ENCODE measurements around the gene TCF7L1. TPM values are rescaled to one million over a fixed set of nuclear protein-coding genes. Genes with fewer than 3 reads are reported as not detected.

TCF7L1 gene
- total RNA-seq, 1 donor from 2014 or later: 30.8 TPM

DNA sequence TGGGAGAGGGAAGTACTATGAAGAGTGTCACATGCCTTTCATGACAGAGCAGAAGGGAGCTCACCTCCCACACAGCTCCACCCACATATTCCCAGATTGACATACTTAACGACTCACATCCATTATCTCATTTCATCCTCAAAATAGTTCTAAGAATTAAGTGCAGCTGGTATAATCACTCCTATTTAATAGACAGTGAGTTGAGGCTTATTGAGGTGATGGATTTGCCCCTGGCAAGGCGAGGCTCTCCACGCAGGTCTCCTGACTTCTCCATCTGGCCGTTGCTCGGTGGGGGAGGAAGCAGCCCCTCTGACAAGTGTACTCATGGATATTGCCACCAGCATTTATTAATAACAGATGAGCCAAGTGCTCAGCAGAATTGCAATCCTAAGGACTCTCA is 113.2 kb downstream of the TCF7L1 start:
- H3K27me3 Mint-ChIP-seq (ENCODE audit: low read depth, unreplicated experiment): no peaks in the 10 kb centered on the region
- peaks cover 4% of the 10 kb centered on the region for H3K9me3 Mint-ChIP-seq (ENCODE audit: unreplicated experiment)
- peaks cover 49% of the 10 kb centered on the region for H3K4me1 Mint-ChIP-seq (ENCODE audit: low read depth, unreplicated experiment)
- Histone ChIP-seq H3K4me1 (ENCODE audit: insufficient read depth, low read length) (peaks cover 18% of the 10 kb centered on the region), H3K9me3 (ENCODE audit: insufficient read depth, low read depth, low read length) (no peaks in the 10 kb centered on the region), H3K9ac (ENCODE audit: low read length) (no peak overlapping the region), H3K27ac (ENCODE audit: low read depth, low read length) (no peak overlapping the region), H2AFZ (ENCODE audit: low read depth, low read length) (no peak overlapping the region), H3K4me2 (ENCODE audit: low read length) (no peak overlapping the region), H3K4me3 (ENCODE audit: insufficient read depth, low read depth, low read length) (no peak overlapping the region), H3K27me3 (ENCODE audit: insufficient read depth, low read length) (no peaks in the 10 kb centered on the region), H3K79me2 (ENCODE audit: insufficient read depth, low read length) (no peaks in the 10 kb centered on the region), H3K36me3 (ENCODE audit: insufficient read depth, low read length) (no peaks in the 10 kb centered on the region), H4K20me1 (ENCODE audit: insufficient read depth, low read length) (peaks cover 21% of the 10 kb centered on the region)
- H3K36me3 Mint-ChIP-seq (ENCODE audit: low read depth, unreplicated experiment): peaks cover 8% of the 10 kb centered on the region
- H3K4me3 Mint-ChIP-seq (ENCODE audit: unreplicated experiment): peak overlapping the region; percentile 58
- FAIRE-seq: no peak
- no peak overlapping the region for H3K27ac Mint-ChIP-seq (ENCODE audit: unreplicated experiment)
- DNase-seq (ENCODE audit: low read depth): no peak
- TF ChIP-seq EZH2 (IDR thresholded peaks at IDR 0.05; ENCODE audit: insufficient read depth, low read length): no peak
- TF ChIP-seq, protein P1, sequence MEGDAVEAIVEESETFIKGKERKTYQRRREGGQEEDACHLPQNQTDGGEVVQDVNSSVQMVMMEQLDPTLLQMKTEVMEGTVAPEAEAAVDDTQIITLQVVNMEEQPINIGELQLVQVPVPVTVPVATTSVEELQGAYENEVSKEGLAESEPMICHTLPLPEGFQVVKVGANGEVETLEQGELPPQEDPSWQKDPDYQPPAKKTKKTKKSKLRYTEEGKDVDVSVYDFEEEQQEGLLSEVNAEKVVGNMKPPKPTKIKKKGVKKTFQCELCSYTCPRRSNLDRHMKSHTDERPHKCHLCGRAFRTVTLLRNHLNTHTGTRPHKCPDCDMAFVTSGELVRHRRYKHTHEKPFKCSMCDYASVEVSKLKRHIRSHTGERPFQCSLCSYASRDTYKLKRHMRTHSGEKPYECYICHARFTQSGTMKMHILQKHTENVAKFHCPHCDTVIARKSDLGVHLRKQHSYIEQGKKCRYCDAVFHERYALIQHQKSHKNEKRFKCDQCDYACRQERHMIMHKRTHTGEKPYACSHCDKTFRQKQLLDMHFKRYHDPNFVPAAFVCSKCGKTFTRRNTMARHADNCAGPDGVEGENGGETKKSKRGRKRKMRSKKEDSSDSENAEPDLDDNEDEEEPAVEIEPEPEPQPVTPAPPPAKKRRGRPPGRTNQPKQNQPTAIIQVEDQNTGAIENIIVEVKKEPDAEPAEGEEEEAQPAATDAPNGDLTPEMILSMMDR (IDR thresholded peaks at IDR 0.05; ENCODE audit: insufficient read depth, low read depth, low read length): no peak

DNA sequence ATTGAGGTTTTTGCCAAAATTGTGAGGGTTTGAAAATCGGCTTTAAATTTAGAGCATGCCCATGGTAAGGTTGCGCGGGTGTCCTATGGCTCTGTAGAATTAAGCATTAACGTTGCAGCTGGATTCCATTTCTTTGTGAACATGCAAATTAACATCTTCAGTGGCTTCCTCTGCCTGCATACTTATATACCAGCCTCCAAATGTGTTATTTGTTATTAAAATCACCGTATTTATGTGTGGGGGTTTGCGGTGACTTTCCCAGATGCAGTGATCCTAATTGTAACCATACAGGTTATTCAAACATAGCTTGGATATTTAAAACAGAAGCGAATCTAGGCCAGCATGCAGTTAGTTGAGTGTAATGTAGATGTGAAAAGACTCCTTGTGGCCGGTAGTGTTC is 114.4 kb downstream of the TCF7L1 start:
- H3K4me2 ChIP-seq (ENCODE audit: low read length): no peak overlapping the region
- no peaks in the 10 kb centered on the region for H3K27me3 ChIP-seq (ENCODE audit: insufficient read depth, low read length)
- peaks cover 4% of the 10 kb centered on the region for H3K9me3 Mint-ChIP-seq (ENCODE audit: unreplicated experiment)
- no peak overlapping the region for H3K4me3 ChIP-seq (ENCODE audit: insufficient read depth, low read depth, low read length)
- no peak overlapping the region for H2AFZ ChIP-seq (ENCODE audit: low read depth, low read length)
- no peak overlapping the region for H3K4me3 Mint-ChIP-seq (ENCODE audit: unreplicated experiment)
- DNase-seq (ENCODE audit: low read depth) (no peak), FAIRE-seq (no peak)
- no peaks in the 10 kb centered on the region for H3K36me3 ChIP-seq (ENCODE audit: insufficient read depth, low read length)
- peaks cover 21% of the 10 kb centered on the region for H4K20me1 ChIP-seq (ENCODE audit: insufficient read depth, low read length)
- peaks cover 4% of the 10 kb centered on the region for H3K36me3 Mint-ChIP-seq (ENCODE audit: low read depth, unreplicated experiment)
- no peaks in the 10 kb centered on the region for H3K79me2 ChIP-seq (ENCODE audit: insufficient read depth, low read length)
- H3K27ac ChIP-seq (ENCODE audit: low read depth, low read length): no peak overlapping the region
- no peaks in the 10 kb centered on the region for H3K9me3 ChIP-seq (ENCODE audit: insufficient read depth, low read depth, low read length)
- H3K4me1 Mint-ChIP-seq (ENCODE audit: low read depth, unreplicated experiment): peaks cover 54% of the 10 kb centered on the region
- H3K9ac ChIP-seq (ENCODE audit: low read length): no peak overlapping the region
- H3K27ac Mint-ChIP-seq (ENCODE audit: unreplicated experiment): no peak overlapping the region
- TF ChIP-seq, protein P1 (IDR thresholded peaks at IDR 0.05; ENCODE audit: insufficient read depth, low read depth, low read length): no peak
- no peak for TF ChIP-seq EZH2 (IDR thresholded peaks at IDR 0.05; ENCODE audit: insufficient read depth, low read length)
- peaks cover 18% of the 10 kb centered on the region for H3K4me1 ChIP-seq (ENCODE audit: insufficient read depth, low read length)
- H3K27me3 Mint-ChIP-seq (ENCODE audit: low read depth, unreplicated experiment): no peaks in the 10 kb centered on the region

DNA sequence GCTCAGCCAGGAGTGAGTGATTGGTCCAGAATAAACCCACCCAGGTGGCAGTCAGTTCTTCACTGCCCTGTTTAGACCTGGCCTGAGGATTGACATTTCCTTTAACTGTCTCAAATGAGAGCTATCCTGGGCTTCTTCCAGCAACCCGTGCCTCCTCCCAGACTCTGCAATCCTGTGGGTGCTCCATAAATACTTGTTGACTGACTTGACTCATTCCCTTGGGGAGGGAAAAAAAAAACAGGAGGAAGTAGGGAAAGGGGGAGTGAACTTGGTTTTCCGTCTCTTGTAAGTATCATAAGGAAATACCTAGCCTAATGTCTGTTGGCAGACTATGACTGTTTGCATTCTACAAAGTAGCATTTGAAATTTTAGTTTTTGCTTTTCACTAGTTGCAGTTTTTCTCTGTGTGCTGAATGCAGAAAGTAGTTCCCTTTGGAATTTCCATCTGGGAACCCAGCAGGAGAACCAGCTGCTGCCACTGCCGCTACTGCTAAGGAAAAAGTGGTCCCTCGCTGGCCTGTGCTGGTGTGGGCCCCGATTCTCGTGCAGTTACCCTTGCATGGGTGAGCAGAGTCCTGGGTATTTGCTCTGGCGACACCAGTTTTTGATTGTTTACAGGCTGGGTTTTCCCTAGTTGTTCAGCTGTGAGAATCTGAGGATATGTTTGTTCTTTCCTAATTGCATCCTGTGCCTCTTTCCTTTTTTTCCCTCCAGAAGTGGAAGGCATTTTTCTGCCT is 115.7 kb downstream of the TCF7L1 start:
- Histone ChIP-seq H3K9me3 (ENCODE audit: insufficient read depth, low read depth, low read length) (no peaks in the 10 kb centered on the region), H3K79me2 (ENCODE audit: insufficient read depth, low read length) (no peaks in the 10 kb centered on the region), H3K27me3 (ENCODE audit: insufficient read depth, low read length) (no peaks in the 10 kb centered on the region), H3K4me1 (ENCODE audit: insufficient read depth, low read length) (peaks cover 18% of the 10 kb centered on the region), H4K20me1 (ENCODE audit: insufficient read depth, low read length) (peaks cover 15% of the 10 kb centered on the region), H3K4me3 (ENCODE audit: insufficient read depth, low read depth, low read length) (peak overlapping the region; percentile 3), H3K27ac (ENCODE audit: low read depth, low read length) (peak overlapping the region; percentile 34), H2AFZ (ENCODE audit: low read depth, low read length) (no peak overlapping the region), H3K9ac (ENCODE audit: low read length) (peak overlapping the region; percentile 0), H3K4me2 (ENCODE audit: low read length) (peak overlapping the region; percentile 69), H3K36me3 (ENCODE audit: insufficient read depth, low read length) (no peaks in the 10 kb centered on the region)
- peaks cover 4% of the 10 kb centered on the region for H3K36me3 Mint-ChIP-seq (ENCODE audit: low read depth, unreplicated experiment)
- H3K27ac Mint-ChIP-seq (ENCODE audit: unreplicated experiment): peak overlapping the region; percentile 87
- DNase-seq (ENCODE audit: low read depth): peak; percentile 96
- H3K4me1 Mint-ChIP-seq (ENCODE audit: low read depth, unreplicated experiment): peaks cover 61% of the 10 kb centered on the region
- H3K9me3 Mint-ChIP-seq (ENCODE audit: unreplicated experiment): no peaks in the 10 kb centered on the region
- peak overlapping the region; percentile 36 for H3K4me3 Mint-ChIP-seq (ENCODE audit: unreplicated experiment)
- FAIRE-seq: peak; percentile 95
- no peak for TF ChIP-seq EZH2 (IDR thresholded peaks at IDR 0.05; ENCODE audit: insufficient read depth, low read length)
- TF ChIP-seq, protein P1 (IDR thresholded peaks at IDR 0.05; ENCODE audit: insufficient read depth, low read depth, low read length): no peak
- H3K27me3 Mint-ChIP-seq (ENCODE audit: low read depth, unreplicated experiment): no peaks in the 10 kb centered on the region

Data from astrocyte (in vitro differentiated cells and primary cell).